Endothelial cell of hepatic sinusoid (primary cell): ENCODE measurements around the gene CAMTA1.

Experiments used
- in situ Hi-C: cut with HindIII; loops from 2 replicates; pipeline ENCODE4 v1.10.0; 2017; ENCODE audit warnings: low sequenced_read_pairs

CAMTA1 gene

DNA sequence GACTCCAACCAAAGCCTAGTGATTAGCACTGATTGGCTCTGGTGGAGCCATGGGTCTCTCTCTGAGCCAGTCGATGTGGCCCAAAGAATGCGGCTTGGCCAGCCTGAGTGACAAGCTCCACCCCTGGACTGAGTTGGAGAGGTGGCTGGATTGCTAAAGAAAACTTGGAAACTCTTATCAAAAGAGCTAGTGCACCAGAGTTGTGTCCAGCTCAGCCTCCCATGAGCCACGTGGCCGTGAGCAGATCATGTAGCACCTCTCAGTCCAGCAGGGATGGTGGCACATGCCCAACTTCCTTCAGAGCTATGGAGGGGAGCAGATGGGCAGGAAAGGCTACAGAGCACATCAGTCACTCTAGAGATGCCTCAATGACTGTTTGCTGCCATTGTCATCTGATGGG, 843.0 kb downstream of the CAMTA1 start:
- in situ Hi-C loops = no loop called here

- in situ Hi-C loops = no loop called here
Observed at GRCh38 chr1:7629011-7629410, 843.8 kb downstream of the CAMTA1 start.

DNA sequence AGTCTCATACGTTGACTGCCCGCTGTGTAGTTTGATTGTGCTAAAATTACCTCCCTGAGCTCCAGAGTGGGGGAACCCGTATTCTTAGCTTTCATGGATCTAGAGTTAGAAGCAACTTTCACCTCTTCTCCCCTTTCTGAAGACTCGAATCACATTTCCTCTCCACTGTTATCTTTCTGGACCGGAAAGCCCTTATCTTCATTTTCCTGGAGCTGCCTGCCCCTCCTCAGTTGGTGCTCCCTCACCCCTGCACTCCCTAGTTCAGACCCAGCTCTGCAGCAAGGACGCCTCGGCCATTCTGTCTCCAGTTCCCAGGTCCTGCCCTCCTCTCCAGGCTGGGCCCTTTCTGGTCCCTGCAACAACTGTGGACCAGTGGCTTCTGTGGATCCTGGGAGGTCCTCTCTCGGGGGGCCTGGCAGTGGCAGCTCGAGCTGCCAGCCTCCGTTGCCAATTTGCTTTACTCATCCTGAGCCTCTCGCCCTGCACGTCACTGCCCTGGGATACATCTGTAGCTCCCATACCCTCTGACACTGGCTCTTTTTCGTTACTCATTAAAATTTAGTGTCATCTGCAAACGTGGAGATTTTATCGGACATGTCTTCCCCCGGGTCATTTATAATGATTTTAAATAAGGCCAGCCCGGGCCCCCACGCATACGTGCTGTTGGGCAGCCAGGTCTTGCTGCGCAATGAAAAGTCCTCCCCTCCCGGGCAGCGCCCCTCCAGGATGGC, 844.4 kb downstream of the CAMTA1 start:
- in situ Hi-C loops = no loop called here

DNA sequence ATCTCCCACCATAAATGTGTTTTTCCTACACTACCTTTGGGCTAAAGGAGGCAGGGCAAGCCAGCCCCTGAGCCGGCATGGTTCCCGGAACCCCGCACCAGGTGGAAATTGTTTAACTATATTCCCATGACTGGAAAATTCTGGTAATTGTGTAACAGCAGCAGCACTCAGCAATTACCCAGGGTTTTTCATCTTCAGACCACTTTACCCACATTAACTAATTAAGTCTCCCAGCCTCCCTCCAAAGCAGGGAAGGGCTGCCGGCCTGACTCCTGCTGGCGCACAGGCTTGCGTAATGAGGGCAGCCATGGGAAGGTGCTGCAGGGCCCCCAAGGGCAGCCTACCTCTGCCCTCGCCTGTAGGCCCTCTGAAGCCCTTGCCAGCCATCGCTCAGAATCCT, 845.1 kb downstream of the CAMTA1 start:
- in situ Hi-C loops = no loop called here

- in situ Hi-C loops = no loop called here
Observed at GRCh38 chr1:7632176-7632575, 846.9 kb downstream of the CAMTA1 start.

DNA sequence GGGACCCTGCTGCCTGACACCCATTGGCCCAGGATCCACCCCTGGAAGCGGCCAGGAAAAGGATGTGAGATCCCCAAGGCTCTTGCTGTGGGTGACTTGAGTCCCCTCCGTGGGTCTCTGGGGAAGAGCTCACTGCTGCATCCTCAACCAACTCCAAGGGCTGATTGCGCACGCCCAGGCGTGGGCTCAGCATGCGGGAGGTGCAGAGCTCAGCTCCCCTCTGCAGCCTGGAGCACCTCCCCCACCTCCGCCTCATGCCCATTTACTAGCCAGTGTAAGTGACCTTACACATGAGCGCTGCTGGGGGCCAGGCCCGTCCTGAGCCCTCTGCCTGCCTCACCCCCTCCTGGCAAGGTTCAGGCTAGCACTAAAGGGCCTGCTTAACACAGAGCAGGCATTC, 847.4 kb downstream of the CAMTA1 start:
- in situ Hi-C loops = no loop called here

DNA sequence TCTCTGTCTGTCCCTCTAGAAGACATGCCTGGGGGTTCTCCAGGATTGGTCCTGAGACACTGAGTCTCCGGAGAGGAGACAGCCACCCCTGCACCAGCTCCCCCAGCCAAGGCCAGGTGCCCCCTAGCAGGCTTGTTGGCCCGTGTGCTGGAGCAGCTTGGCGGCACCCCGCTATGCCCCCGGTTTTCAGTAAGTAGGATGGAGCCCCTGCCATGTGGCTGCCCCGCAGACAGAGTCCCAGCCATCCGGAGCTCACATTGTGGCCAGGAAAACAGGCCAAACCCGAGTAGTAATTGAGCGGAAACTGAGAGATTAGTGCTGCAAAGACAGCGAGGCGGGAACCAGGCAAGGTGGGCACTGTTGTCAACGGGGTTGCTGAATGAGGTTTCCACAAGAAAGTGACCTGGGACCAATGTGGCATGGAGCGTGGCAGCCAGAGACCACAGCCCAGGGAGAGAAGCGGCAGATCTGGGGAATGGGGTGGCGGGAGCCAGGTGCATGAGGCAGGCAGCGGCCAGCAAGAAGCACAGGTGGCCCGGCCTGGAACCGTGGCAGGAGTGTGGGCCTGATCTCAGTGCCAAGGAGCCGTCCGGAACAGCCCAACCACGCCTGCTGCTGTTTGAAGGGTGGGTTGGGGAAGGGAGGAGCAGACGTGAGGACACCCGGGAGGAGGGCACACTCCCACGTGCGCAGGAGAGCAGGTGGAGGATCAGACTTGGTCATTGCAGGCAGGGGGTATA, 848.4 kb downstream of the CAMTA1 start:
- in situ Hi-C loops = no loop called here

DNA sequence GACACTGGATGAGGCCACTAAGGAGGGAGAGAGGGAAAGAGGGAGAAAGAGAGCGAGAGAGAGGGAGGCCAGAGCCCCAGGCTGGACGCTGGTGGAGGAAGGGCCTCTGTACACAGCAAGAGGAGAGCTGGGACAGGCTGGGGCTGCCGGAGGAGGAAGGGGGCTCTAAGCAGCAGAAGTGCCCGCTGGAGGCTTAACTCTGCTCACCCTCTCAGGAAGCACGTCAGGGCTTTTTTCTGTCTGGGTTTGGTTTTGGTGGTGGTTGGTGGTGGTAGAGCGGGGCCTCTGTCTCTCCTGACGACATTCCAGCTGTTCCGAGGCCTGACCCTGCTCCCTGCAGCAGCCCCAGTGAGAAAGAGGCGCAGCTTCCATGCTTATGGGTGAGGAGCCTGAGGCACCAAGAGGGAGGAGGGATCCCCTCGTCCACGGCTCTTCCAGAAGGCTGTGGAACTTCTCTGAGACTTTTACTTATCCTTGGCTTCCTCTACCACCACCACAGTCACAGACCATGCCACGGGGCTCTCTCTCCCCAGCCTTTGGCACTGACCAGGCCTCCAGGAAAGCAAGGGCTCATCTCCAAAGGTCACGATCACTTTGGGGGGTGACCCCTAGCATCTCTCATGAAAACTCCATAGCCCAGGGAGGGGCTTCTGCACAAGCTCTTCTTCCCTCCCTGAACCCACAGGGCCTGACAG, 849.4 kb downstream of the CAMTA1 start:
- in situ Hi-C loops = no loop called here

DNA sequence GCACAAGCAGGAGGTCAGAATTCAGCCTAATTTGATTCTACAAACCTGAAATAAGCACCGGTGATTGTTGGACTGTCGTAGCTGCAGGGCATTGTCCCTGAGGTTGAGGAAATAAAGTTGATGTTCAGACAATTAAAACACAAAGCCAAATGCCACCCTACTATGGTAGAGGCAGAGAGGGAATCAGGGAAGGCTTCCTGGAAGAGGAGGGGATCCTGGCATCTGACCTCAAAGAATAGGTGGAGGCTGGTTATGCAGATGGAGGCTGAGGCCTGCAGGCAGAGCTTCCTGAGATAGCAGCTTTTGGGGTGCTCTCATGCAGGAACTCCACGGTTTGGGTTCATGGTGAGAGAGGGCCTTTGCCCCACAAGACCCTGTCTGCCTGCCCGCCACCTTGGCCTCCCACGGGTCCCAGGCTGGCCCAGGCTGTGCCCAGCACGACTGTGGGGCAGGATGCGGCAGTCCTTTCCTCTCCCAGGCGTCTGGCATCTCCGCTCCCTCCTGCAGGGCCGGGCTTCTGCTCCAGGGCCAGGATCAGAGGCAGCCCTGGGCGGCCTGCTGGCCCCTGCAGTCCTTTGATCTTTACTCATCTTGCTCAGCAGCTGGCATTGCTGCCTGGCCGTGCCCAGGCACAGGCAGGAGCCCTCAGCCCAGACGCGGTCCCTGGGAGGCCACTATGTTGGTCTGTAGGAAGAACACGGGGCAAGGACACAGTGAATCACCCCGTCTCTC, 851.7 kb downstream of the CAMTA1 start:
- in situ Hi-C loops = no loop called here

GRCh38 chr1:7638078-7638477, 852.8 kb downstream of the CAMTA1 start:
- in situ Hi-C loops = no loop called here

- in situ Hi-C loops = no loop called here
Observed at GRCh38 chr1:7639435-7640131, 854.3 kb downstream of the CAMTA1 start.

- in situ Hi-C loops = no loop called here
Observed at GRCh38 chr1:7640350-7640749, 855.1 kb downstream of the CAMTA1 start.

- in situ Hi-C loops = no loop called here
Observed at GRCh38 chr1:7640920-7641585, 855.8 kb downstream of the CAMTA1 start.

DNA sequence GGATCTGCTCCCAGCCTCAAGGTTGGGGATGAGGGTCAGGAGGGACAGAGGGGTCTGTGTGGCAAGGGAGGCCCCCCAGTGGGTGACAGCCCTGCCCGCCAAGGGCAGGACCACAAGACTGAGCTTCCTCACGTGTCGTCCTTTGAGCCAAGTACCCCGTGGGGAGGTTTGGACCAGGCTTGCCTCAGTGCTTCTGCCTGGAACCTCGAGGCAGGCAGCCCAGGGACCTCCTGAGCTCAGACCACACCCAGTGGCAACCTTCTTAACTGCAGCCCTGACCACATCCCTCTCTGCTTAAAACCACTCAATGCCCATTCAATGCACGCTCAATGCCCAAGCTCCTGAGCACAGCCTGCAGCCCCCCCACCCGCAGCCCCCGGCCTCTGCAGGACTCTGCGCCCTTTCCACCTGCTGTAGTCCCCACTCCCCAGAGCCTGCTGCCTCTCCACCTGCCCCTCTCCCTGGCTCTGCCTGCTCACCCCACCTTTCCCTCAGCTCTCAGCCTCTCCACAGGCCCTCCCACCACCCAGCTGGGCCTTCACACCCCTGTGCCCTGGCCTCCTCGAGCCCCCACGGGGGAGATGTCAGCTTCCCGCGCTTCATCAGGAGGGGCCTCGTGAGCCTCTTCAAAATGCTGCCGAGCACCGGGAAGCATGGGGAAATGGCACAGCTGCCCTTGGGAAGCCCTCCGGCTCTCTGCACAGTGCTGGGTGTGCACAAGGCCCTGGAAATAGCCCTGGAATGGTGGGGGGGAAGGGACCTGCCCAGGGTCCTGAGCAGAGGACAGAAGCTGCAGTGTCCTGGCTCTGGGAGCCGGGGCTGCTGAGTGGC, 856.5 kb downstream of the CAMTA1 start:
- in situ Hi-C loops = no loop called here

DNA sequence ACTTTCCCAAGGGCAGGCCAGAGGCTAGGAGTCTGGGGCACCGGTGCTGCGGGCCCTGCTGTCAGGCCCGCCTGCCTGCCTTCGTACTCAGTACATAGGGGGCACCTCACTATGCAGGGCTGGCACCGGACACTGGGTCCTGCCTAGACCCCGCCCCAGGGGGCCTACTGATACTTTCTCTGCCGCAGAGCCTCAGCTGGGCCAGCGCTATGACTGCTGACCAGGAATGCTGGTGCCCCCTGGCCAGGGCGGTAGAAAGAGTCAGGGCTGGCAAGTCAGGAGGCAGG, 857.1 kb downstream of the CAMTA1 start:
- in situ Hi-C loops = no loop called here

DNA sequence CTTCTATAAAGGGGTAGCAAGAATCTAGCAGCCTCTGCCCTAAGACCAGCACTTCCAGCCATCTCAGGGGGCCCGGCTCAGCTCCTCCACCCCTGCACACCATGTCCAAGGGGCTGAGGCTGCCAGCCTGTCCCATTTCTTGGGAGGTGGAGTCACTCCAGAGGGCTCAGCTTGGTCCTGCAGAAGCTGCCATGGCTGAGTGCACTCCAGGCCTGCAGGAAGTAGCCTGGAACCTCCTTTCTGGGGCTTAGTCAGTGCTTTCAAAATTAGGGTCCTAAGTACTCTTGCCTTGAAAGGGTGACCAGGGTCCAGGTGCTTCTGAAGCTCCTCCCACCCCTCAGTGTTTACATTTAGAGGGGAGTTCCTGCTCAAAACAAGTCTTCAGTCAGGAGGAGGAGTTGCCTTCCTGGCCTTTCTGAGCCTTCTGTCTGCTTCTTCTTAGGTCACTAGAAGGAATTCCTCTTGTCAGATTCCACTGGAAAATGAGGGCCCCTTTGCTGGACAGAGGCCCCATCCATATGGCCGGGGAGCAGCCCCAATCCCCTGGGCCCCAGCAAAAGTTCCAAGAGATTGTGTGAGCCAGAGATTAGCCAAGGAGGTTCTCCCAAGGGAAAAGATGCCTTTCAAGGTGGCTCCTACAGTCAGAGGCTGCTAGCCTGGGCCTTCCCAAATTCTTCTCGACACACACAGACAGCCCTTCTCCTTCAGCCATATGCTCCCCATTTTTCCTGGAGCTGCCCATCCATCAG, 857.7 kb downstream of the CAMTA1 start:
- in situ Hi-C loops = no loop called here

DNA sequence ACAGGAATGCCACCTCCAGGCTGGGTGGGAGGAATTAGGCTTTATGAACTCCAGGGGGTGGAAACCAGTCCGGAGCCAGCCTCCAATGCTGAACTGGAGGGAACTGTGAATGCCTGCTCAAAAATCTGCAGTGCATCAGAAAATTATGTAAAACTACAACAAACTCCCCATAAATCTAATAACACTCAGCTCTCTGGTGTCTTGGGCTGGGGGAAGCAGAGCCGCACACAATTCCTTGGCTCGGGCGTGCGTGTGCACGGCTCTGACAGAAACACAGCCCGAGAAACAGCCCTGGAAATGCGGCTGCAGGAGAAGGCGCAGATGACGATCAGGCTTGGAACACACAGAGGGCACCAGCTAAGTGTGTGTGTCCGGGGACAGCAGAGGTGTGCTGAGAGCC, 858.3 kb downstream of the CAMTA1 start:
- in situ Hi-C loops = no loop called here

GRCh38 chr1:7644086-7644485, 858.8 kb downstream of the CAMTA1 start:
- in situ Hi-C loops = no loop called here
